ENCODE results near the gene TIMM29. TPM values are rescaled to one million over a fixed set of nuclear protein-coding genes. Genes with fewer than 3 reads are reported as not detected.

TIMM29 gene
- polyA plus RNA-seq, 3 donors: 5.2 to 18.7 (median 14.1) TPM

DNA sequence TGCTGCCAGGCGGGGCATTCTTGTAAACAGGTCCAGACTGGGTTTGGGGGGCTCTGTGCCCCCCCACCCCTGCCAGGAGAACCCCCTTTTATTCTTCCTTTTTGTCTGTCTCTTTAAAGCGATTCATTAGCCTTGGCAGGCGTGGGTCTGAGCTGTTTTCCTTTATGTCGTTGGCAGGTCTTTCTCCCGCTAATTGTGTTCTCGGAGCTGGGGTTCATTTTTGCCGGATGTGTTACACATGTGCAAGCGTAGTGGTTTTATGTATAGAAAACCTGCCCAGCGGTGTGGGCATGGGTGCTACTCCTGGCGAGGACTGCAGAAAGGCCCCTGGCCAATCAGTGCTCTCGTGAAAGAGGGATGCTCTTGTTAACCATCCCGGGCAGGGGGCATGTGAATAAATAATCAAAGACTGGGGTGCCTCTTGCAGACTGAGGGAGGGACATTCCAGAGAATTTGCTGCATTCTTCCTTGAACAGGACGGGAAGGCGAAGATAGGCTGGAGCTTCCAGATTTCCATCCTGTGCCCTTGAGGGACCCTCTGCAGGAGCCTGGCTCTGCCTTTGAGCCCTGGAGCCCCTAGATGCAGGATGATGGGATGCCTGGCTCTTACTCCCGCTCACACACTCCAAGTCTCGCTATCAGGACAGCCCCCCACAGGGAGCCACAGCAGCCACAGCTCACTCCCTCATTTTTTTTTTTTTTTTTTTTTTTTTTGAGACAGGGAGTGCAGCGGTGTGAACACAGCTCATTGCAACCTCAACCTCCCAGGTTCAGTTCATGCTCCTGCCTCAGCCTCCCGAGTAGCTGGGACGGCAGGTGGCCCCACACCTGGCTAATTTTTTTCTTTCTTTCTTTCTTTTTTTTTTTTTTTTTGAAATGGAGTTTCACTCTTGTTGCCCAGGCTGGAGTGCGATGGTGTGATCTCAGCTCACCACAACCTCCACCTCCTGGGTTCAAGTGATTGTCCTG is 43.1 kb upstream of the TIMM29 start:
- 98% methylated on average over 15 of the region's 20 CpGs for WGBS (ENCODE audit: insufficient coverage)
- no peak overlapping the region for H3K4me3 Mint-ChIP-seq
- H3K36me3 ChIP-seq (replicated peaks in 1 of 2; ENCODE audit: control insufficient read depth in 1 of 2, insufficient read depth in 2 of 2, low read length in 2 of 2): no peaks in the 10 kb centered on the region

More for the DNA sequence above, 43.1 kb upstream of the TIMM29 start:
- peak overlapping the region in 1 of 7 donors; percentile 59 for H3K27ac Mint-ChIP-seq
- H3K9me3 Mint-ChIP-seq: no peaks in the 10 kb centered on the region
- Histone ChIP-seq H3K79me2 (ENCODE audit: insufficient read depth, low read length) (peaks cover 35% of the 10 kb centered on the region), H3K4me1 (ENCODE audit: control insufficient read depth in 1 of 2, insufficient read depth in 2 of 2, low read length in 2 of 2) (no peaks in the 10 kb centered on the region), H3K9me3 (replicated peaks in 1 of 2; ENCODE audit: control insufficient read depth in 1 of 2, insufficient read depth in 1 of 2, low read length in 2 of 2) (no peaks in the 10 kb centered on the region), H3K4me3 (replicated peaks in 1 of 3; ENCODE audit: low read depth in 2 of 3, low read length in 3 of 3) (no peak overlapping the region), H3K9ac (ENCODE audit: insufficient read depth, low read length, poor library complexity, severe bottlenecking) (no peak overlapping the region), H4K20me1 (ENCODE audit: insufficient read depth, low read length) (peaks cover 52% of the 10 kb centered on the region), H3K4me2 (replicated peaks; ENCODE audit: extremely low read depth, low read length, poor library complexity, severe bottlenecking) (no peak overlapping the region), H2AFZ (ENCODE audit: insufficient read depth, low read depth, low read length, poor library complexity, severe bottlenecking) (no peak overlapping the region), H3K27ac (ENCODE audit: low read depth in 1 of 2, low read length in 2 of 2) (no peak overlapping the region), H3K27me3 (ENCODE audit: control insufficient read depth in 2 of 2, insufficient read depth in 2 of 2, low read length in 2 of 2) (no peaks in the 10 kb centered on the region)
- peaks cover 9 to 11% of the 10 kb centered on the region in 2 donors for H3K36me3 Mint-ChIP-seq
- DNase-seq: no peak
- intact Hi-C loops (cut with micrococcal nuclease): no loop called here
- H3K27me3 Mint-ChIP-seq (ENCODE audit: low read depth in 3 of 3): peaks cover 0 to 5% (median 0%) of the 10 kb centered on the region in 3 donors
- TF ChIP-seq CTCF (IDR thresholded peaks at IDR 0.05): no peak
- H3K4me1 Mint-ChIP-seq: peaks cover 4% of the 10 kb centered on the region

All from CD14-positive monocyte (primary cell).